Colonic mucosa (tissue), 4 donors: ENCODE results near the gene ATP5F1A. TPM values are rescaled to one million over a fixed set of nuclear protein-coding genes. Genes with fewer than 3 reads are reported as not detected.

Experiments used
- DNase-seq: peaks from one replicate; pipeline ENCODE4 v3.0.0-alpha.2; 2020
- H3K27ac ChIP-seq: fragments of 200-600 bp; one replicate; pipeline ENCODE4 v1.8.0; 2021
- H3K27me3 ChIP-seq: fragments of 200-600 bp; one replicate; pipeline ENCODE4 v1.8.0; 2021
- H3K36me3 ChIP-seq: fragments of 200-600 bp; one replicate; pipeline ENCODE4 v1.8.0; 2021
- H3K4me1 ChIP-seq: fragments of 200-600 bp; one replicate; pipeline ENCODE4 v1.8.0; 2021; ENCODE audit warnings: mild to moderate bottlenecking
- H3K4me3 ChIP-seq: fragments of 200-600 bp; one replicate; pipeline ENCODE4 v1.8.0; 2021
- H3K9ac ChIP-seq, 2 donors: one replicate each; pipeline ENCODE4 v1.7.0; 2013; ENCODE audit warnings: control low read depth in 2 of 2, low read depth in 2 of 2, low read length in 2 of 2
- H3K9me3 ChIP-seq: fragments of 200-600 bp; one replicate; pipeline ENCODE4 v1.8.0; 2021
- intact Hi-C: fragments of 100-400 bp; cut with DNase I; formaldehyde crosslinking; loops from one replicate; pipeline ENCODE4 v1.14.1; 2022
- total RNA-seq, 2 donors: library from RNA; stranded (reverse); fragmentation: NEBNext Ultra II Directional in 1 of 2; extraction: Animal tissue kit (Norgen Biotek cat#: 25700) in 1 of 2; gene quantifications; one replicate each; pipeline ENCODE4 v1.2.1, GENCODE V29; 2021
- TF ChIP-seq, protein P1 (sequence below): fragments of 200-600 bp; IDR thresholded peaks from one replicate; pipeline ENCODE4 v1.8.0; 2022; ENCODE audit warnings: antibody characterized with exemption, mild to moderate bottlenecking
- donor health status: healthy.
- donor health status: DM: no; HTN: no; CAD: no.
- donor health status: DM: no; HTN: no; CAD: no.

ATP5F1A gene
- total RNA-seq, 2 donors from 2014 or later, result 792 to 799 TPM

DNA sequence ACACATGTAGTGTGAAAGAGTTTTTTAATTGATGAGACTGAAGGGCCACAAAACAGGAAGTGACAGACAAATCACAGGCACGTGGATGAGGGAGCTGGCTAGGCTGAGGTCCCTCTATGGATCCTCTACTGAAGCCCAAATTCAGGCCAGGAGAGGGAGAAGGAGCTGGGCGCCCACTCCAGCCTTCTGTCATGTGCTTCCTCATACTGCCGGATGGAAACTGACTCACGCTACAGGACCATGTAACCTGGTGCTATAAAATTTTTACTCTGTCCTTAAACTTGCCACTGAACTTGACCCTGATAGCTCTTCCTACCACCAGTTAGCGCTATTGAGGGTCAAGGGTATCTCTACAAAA lies 57.4 kb downstream of the ATP5F1A start:
- Histone ChIP-seq H3K27ac (no peak overlapping the region), H3K27me3 (no peaks in the 10 kb centered on the region), H3K9ac (no peak overlapping the region), H3K4me1 (no peaks in the 10 kb centered on the region), H3K4me3 (no peak overlapping the region), H3K9me3 (no peaks in the 10 kb centered on the region), H3K36me3 (no peaks in the 10 kb centered on the region)
- no peak for DNase-seq
- TF ChIP-seq, protein P1, sequence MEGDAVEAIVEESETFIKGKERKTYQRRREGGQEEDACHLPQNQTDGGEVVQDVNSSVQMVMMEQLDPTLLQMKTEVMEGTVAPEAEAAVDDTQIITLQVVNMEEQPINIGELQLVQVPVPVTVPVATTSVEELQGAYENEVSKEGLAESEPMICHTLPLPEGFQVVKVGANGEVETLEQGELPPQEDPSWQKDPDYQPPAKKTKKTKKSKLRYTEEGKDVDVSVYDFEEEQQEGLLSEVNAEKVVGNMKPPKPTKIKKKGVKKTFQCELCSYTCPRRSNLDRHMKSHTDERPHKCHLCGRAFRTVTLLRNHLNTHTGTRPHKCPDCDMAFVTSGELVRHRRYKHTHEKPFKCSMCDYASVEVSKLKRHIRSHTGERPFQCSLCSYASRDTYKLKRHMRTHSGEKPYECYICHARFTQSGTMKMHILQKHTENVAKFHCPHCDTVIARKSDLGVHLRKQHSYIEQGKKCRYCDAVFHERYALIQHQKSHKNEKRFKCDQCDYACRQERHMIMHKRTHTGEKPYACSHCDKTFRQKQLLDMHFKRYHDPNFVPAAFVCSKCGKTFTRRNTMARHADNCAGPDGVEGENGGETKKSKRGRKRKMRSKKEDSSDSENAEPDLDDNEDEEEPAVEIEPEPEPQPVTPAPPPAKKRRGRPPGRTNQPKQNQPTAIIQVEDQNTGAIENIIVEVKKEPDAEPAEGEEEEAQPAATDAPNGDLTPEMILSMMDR, result no peak
- intact Hi-C loops, result no loop called here

DNA sequence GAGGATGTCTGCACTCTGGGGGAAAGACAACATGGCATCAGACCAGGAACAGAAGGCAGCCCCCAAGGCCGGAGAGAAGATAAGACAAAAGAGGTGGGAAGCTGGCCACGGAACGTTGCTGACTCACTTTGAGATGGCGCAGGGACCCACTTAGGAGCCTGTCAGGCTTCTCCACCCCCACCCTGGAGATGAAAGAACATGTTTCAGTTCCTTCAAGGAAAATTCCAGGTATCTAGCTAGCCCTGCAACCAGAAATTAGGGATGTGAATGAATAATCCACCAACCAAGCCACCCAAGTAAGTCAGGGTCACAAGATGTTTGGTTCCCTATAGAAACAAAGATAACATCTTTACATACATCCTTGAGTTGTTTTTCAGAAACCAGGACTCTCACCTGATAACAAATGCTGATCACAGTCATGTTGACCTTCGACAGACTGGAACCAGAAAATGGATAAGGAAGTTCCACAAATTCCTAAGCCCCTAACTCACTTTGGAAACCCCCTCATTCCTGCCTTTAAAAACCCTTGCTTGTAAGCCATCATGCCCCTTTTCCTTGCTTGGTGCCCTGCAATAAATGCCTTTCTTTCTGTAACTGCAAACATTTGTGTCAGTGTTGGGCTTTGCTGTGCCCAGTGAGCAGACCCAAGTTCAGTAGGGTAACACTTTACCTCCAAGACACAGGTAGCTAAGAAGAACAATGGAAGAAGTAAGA lies 57.9 kb downstream of the ATP5F1A start:
- Histone ChIP-seq H3K9me3 (no peaks in the 10 kb centered on the region), H3K4me3 (no peak overlapping the region), H3K36me3 (no peaks in the 10 kb centered on the region), H3K27me3 (no peaks in the 10 kb centered on the region), H3K27ac (no peak overlapping the region), H3K4me1 (no peaks in the 10 kb centered on the region), H3K9ac (no peak overlapping the region)
- DNase-seq, result no peak
- intact Hi-C loops, result no loop called here
- TF ChIP-seq, protein P1, result no peak

DNA sequence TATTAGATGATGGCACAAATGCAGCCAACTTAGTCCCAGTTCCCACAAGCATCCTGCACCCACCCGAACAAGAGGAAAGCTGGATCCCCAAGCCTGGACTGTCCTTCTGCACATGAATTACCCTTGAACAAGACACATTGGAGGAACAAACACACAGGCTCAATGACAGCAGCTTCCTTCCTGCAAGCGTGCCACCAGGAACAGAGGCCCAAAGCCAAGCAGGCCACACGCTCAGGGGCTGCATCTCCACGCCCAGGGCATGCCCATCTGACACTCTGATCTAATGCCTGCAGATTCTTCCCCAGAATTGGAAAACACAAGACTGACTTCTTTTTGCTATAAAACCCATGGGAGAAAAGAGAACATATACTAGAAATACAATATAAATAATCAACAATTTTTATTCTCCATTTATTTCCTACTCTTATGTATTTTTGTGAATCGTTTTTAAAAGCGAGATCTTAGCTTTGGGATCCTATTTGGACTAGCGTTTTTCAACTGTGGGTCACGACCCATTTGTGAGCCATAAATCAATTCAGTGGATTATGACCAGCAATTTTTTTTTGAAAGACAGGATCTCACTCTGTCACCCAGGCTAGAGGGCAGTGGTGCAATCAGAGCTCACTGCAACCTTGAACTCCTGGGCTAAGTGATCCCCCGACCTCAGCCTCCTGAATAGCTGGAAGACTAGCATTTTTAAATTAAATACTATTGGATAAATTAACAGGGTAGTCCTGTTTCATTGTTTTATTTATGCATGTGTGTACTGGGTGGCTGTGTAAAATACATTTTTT lies 60.4 kb downstream of the ATP5F1A start:
- intact Hi-C loops, result no loop called here
- H3K27me3 ChIP-seq, result no peaks in the 10 kb centered on the region
- no peak overlapping the region for H3K4me3 ChIP-seq
- no peak for DNase-seq
- no peak overlapping the region for H3K27ac ChIP-seq
- H3K9me3 ChIP-seq, result no peaks in the 10 kb centered on the region
- TF ChIP-seq, protein P1, result no peak
- H3K9ac ChIP-seq, result no peak overlapping the region
- no peaks in the 10 kb centered on the region for H3K36me3 ChIP-seq
- H3K4me1 ChIP-seq, result no peaks in the 10 kb centered on the region

DNA sequence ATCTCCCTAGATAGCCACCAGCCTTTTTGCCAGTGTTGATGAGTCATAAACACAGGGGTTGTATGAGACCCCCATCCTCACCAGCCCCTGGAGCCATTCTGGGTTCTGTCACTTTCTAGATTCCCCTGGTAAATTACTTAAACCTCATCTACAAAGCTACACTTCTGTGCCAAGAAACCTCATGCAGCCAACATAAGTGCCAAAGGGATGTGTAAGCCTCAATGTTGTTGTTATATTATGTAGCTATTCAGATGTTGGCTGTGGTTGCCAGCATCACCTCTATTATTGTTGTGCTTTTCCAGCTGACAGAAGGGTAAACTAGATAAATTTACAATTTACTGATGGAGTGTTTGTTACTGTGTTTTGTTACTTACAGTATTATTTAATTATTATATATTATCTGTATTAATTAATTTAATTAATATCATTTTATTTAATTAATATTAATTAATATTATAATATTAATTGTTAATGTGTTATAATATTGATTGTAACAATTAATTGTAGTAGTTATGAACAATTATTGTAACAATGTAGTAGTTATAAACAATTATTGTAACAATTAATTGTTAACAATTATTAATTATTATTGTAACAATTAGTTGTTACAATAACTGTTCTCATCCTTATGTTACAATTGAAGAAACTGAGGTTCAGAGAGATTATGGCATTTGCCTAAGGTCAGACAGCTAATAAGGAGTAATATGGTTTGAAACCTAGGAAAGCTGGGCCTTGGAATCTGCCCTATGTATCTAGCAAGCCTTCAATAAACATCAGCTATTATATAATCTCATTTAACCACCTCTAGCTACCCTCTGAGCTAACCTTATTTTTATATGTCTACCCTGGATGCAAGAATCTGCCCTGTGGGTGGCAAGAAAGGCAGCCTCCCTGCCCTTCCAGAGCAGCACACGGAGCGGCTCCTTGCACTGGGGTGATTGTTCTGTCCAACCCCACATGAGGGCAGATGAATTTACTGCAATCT lies 62.1 kb downstream of the ATP5F1A start:
- DNase-seq, result no peak
- Histone ChIP-seq H3K9ac (no peak overlapping the region), H3K27me3 (no peaks in the 10 kb centered on the region), H3K36me3 (no peaks in the 10 kb centered on the region), H3K9me3 (no peaks in the 10 kb centered on the region), H3K4me3 (no peak overlapping the region), H3K4me1 (no peaks in the 10 kb centered on the region), H3K27ac (no peak overlapping the region)
- TF ChIP-seq, protein P1, result no peak
- intact Hi-C loops, result no loop called here

DNA sequence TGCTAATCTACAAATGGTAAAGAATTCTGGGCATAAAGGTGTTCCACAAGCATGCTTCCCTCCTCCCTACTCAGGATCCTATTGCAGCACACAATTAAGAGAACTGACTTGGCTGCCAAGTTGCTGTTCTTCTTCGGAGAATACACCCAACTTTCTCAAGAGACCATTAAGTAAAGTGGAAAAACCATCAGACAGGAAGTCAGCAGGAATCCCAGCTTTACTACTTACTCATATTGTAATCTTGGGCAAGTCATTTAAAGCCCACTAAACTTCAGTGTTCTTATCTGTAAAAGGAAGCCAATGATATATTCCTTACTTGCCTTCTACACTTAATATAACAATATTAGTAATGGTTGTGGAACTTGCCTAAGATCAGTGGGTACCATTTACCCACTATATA lies 63.9 kb downstream of the ATP5F1A start:
- TF ChIP-seq, protein P1, result no peak

More for the DNA sequence above, 63.9 kb downstream of the ATP5F1A start:
- Histone ChIP-seq H3K27ac (no peak overlapping the region), H3K4me1 (no peaks in the 10 kb centered on the region), H3K9ac (no peak overlapping the region), H3K36me3 (no peaks in the 10 kb centered on the region), H3K4me3 (no peak overlapping the region), H3K27me3 (no peaks in the 10 kb centered on the region), H3K9me3 (no peaks in the 10 kb centered on the region)
- intact Hi-C loops, result no loop called here
- no peak for DNase-seq
